T-helper 2 cell treated with Interferon-gamma antibody and Interleukin-4, amounts not matched to agents 5 μg/mL and 100 μg/mL, for 36 hours (primary cell): Measurements from ENCODE around the gene C1QB.

Experiments used
- DNase-seq: peaks from one replicate; pipeline ENCODE4 v3.0.0; 2021; ENCODE audit warnings: low spot score
- H3K27ac Mint-ChIP-seq: one replicate; pipeline ENCODE4 v1.8.0; 2021; ENCODE audit warnings: mild to moderate bottlenecking, mixed read lengths
- H3K27me3 Mint-ChIP-seq: one replicate; pipeline ENCODE4 v1.8.0; 2021; ENCODE audit warnings: low read depth, mixed read lengths
- H3K36me3 Mint-ChIP-seq: one replicate; pipeline ENCODE4 v1.8.0; 2021; ENCODE audit warnings: low read depth, mixed read lengths
- H3K4me1 Mint-ChIP-seq: one replicate; pipeline ENCODE4 v1.8.0; 2021; ENCODE audit warnings: low read depth, mixed read lengths
- H3K4me3 Mint-ChIP-seq: one replicate; pipeline ENCODE4 v1.8.0; 2022; ENCODE audit warnings: mild to moderate bottlenecking, moderate library complexity, mixed read lengths
- H3K9me3 Mint-ChIP-seq: one replicate; pipeline ENCODE4 v1.8.0; 2021; ENCODE audit warnings: mixed read lengths

Gene C1QB

GRCh38 chr1:22621761-22622160 is 31.3 kb upstream of the C1QB start:
- no peaks in the 10 kb centered on the region for H3K36me3 Mint-ChIP-seq
- H3K27ac Mint-ChIP-seq = no peak overlapping the region
- DNase-seq = no peak
- H3K4me1 Mint-ChIP-seq = no peaks in the 10 kb centered on the region
- H3K9me3 Mint-ChIP-seq = no peaks in the 10 kb centered on the region
- no peak overlapping the region for H3K4me3 Mint-ChIP-seq
- H3K27me3 Mint-ChIP-seq = no peaks in the 10 kb centered on the region

- Mint-ChIP-seq H3K36me3 (no peaks in the 10 kb centered on the region), H3K27ac (no peak overlapping the region), H3K9me3 (no peaks in the 10 kb centered on the region), H3K27me3 (peaks cover 16% of the 10 kb centered on the region), H3K4me1 (no peaks in the 10 kb centered on the region), H3K4me3 (no peak overlapping the region)
- DNase-seq = no peak
Observed at GRCh38 chr1:22625262-22625925, 27.6 kb upstream of the C1QB start.

GRCh38 chr1:22626237-22627157 is 26.5 kb upstream of the C1QB start:
- no peaks in the 10 kb centered on the region for H3K4me1 Mint-ChIP-seq
- no peaks in the 10 kb centered on the region for H3K36me3 Mint-ChIP-seq
- no peaks in the 10 kb centered on the region for H3K9me3 Mint-ChIP-seq
- H3K27me3 Mint-ChIP-seq = peaks cover 16% of the 10 kb centered on the region
- no peak for DNase-seq
- no peak overlapping the region for H3K4me3 Mint-ChIP-seq
- H3K27ac Mint-ChIP-seq = no peak overlapping the region

GRCh38 chr1:22627331-22627730 is 25.7 kb upstream of the C1QB start:
- no peak overlapping the region for H3K4me3 Mint-ChIP-seq
- H3K27me3 Mint-ChIP-seq = peaks cover 16% of the 10 kb centered on the region
- H3K27ac Mint-ChIP-seq = no peak overlapping the region
- no peaks in the 10 kb centered on the region for H3K36me3 Mint-ChIP-seq
- no peaks in the 10 kb centered on the region for H3K9me3 Mint-ChIP-seq
- H3K4me1 Mint-ChIP-seq = no peaks in the 10 kb centered on the region
- DNase-seq = no peak

GRCh38 chr1:22628698-22629444 is 24.2 kb upstream of the C1QB start:
- no peaks in the 10 kb centered on the region for H3K9me3 Mint-ChIP-seq
- no peak for DNase-seq
- H3K4me3 Mint-ChIP-seq = no peak overlapping the region
- peaks cover 17% of the 10 kb centered on the region for H3K27me3 Mint-ChIP-seq
- no peaks in the 10 kb centered on the region for H3K36me3 Mint-ChIP-seq
- H3K27ac Mint-ChIP-seq = no peak overlapping the region
- no peaks in the 10 kb centered on the region for H3K4me1 Mint-ChIP-seq

GRCh38 chr1:22629886-22630285 is 23.1 kb upstream of the C1QB start:
- Mint-ChIP-seq H3K9me3 (no peaks in the 10 kb centered on the region), H3K4me3 (no peak overlapping the region), H3K36me3 (no peaks in the 10 kb centered on the region), H3K27me3 (peaks cover 18% of the 10 kb centered on the region), H3K27ac (no peak overlapping the region), H3K4me1 (no peaks in the 10 kb centered on the region)
- no peak for DNase-seq

GRCh38 chr1:22633697-22634463 is 19.2 kb upstream of the C1QB start:
- H3K9me3 Mint-ChIP-seq = no peaks in the 10 kb centered on the region
- DNase-seq = no peak
- H3K27me3 Mint-ChIP-seq = peaks cover 14% of the 10 kb centered on the region
- H3K4me3 Mint-ChIP-seq = no peak overlapping the region
- H3K4me1 Mint-ChIP-seq = no peaks in the 10 kb centered on the region
- no peaks in the 10 kb centered on the region for H3K36me3 Mint-ChIP-seq
- no peak overlapping the region for H3K27ac Mint-ChIP-seq

GRCh38 chr1:22635436-22635835 is 17.6 kb upstream of the C1QB start:
- no peaks in the 10 kb centered on the region for H3K9me3 Mint-ChIP-seq
- no peaks in the 10 kb centered on the region for H3K36me3 Mint-ChIP-seq
- H3K27ac Mint-ChIP-seq = no peak overlapping the region
- H3K4me3 Mint-ChIP-seq = no peak overlapping the region
- no peak for DNase-seq
- H3K4me1 Mint-ChIP-seq = no peaks in the 10 kb centered on the region
- H3K27me3 Mint-ChIP-seq = peaks cover 1% of the 10 kb centered on the region

GRCh38 chr1:22636353-22636752 is 16.7 kb upstream of the C1QB start, which contains the start of gene C1QA:
C1QA (plus strand) TSS chr1:22636628; CDS start chr1:22637617, 989 bp downstream.
- peaks cover 1% of the 10 kb centered on the region for H3K27me3 Mint-ChIP-seq
- H3K9me3 Mint-ChIP-seq = no peaks in the 10 kb centered on the region
- no peak for DNase-seq
- H3K27ac Mint-ChIP-seq = no peak within 1 kb of the TSS
- no peak within 1 kb of the TSS for H3K4me3 Mint-ChIP-seq
- no peaks in the 10 kb centered on the region for H3K4me1 Mint-ChIP-seq
- H3K36me3 Mint-ChIP-seq = no peaks in the 10 kb centered on the region

GRCh38 chr1:22636927-22637326 is 16.1 kb upstream of the C1QB start:
- H3K4me3 Mint-ChIP-seq = no peak overlapping the region
- H3K27ac Mint-ChIP-seq = no peak overlapping the region

GRCh38 chr1:22637907-22638445 is 15.1 kb upstream of the C1QB start:
- H3K27ac Mint-ChIP-seq = no peak overlapping the region
- H3K27me3 Mint-ChIP-seq = peaks cover 1% of the 10 kb centered on the region
- H3K4me1 Mint-ChIP-seq = no peaks in the 10 kb centered on the region
- DNase-seq = no peak
- no peaks in the 10 kb centered on the region for H3K36me3 Mint-ChIP-seq
- no peaks in the 10 kb centered on the region for H3K9me3 Mint-ChIP-seq
- no peak overlapping the region for H3K4me3 Mint-ChIP-seq

More at GRCh38 chr1:22636927-22637326, 16.1 kb upstream of the C1QB start:
- DNase-seq = no peak
- H3K36me3 Mint-ChIP-seq = no peaks in the 10 kb centered on the region
- peaks cover 1% of the 10 kb centered on the region for H3K27me3 Mint-ChIP-seq
- H3K9me3 Mint-ChIP-seq = no peaks in the 10 kb centered on the region
- no peaks in the 10 kb centered on the region for H3K4me1 Mint-ChIP-seq

- Mint-ChIP-seq H3K4me1 (no peaks in the 10 kb centered on the region), H3K4me3 (no peak overlapping the region), H3K36me3 (no peaks in the 10 kb centered on the region), H3K27me3 (peaks cover 1% of the 10 kb centered on the region), H3K9me3 (no peaks in the 10 kb centered on the region), H3K27ac (no peak overlapping the region)
- DNase-seq = no peak
Observed at GRCh38 chr1:22638476-22639234, 14.4 kb upstream of the C1QB start.

- H3K27ac Mint-ChIP-seq = no peak overlapping the region
- no peak overlapping the region for H3K4me3 Mint-ChIP-seq
- DNase-seq = no peak
- no peaks in the 10 kb centered on the region for H3K9me3 Mint-ChIP-seq
- H3K36me3 Mint-ChIP-seq = no peaks in the 10 kb centered on the region
- H3K4me1 Mint-ChIP-seq = no peaks in the 10 kb centered on the region
- no peaks in the 10 kb centered on the region for H3K27me3 Mint-ChIP-seq
Observed at GRCh38 chr1:22639286-22639685, 13.8 kb upstream of the C1QB start.
